ENCODE results near the gene ITPKC.

The ITPKC gene
- total RNA-seq = 17.6 to 27.2 reads per million in 2 donors

DNA sequence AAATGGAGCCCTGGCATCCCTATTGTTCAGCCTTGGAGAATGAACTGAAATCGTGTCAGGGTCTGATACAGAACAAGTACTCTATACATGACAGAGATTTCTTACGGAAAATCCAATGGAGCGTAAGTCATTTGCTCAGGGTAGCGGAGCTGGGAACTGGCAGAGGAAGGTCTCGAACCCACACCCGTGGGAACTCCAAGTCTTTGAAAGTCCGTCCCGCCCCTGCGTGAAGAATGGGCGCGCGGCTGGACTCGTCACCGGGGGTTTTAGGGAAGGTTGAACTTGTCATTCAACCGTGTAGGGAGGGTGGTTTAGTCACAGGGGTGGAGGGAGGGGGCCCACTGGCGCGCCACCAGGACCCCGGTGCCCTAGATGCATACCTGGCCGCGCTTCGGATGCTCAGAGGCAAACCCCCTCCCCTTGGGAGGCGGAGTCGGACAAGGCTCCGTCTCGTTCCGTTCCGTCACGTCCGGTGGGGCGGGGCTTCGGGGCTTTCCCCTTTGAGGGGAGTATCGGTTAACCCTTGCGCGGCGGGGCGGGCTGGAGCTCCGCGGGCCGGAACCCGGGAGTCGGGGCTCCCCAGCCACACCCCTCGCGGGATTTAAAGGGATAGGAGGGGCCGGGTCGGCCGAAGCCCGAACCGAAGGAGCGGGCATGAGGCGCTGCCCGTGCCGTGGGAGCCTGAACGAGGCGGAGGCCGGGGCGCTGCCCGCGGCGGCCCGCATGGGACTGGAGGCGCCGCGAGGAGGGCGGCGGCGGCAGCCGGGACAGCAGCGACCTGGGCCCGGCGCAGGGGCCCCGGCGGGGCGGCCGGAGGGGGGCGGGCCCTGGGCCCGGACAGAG lies at the start of gene ITPKC, which contains the start of gene COQ8B:
Gene ITPKC, plus strand, starts transcription at position 631 of the 843 bp plus-strand sequence. Its CDS starts 24 bp downstream, at position 655.
Gene COQ8B, minus strand, starts transcription at position 405 of the 843 bp plus-strand sequence. CDS start 2,254 bp downstream, outside the sequence.
- DNase-seq = peak; percentile 100

GRCh38 chr19:40667602-40668001 lies 49.3 kb upstream of the ITPKC start:
- DNase-seq = no peak

GRCh38 chr19:40668991-40669614 lies 47.8 kb upstream of the ITPKC start:
- no peak for DNase-seq

- DNase-seq = no peak
Observed at GRCh38 chr19:40671404-40671803, 45.5 kb upstream of the ITPKC start.

DNA sequence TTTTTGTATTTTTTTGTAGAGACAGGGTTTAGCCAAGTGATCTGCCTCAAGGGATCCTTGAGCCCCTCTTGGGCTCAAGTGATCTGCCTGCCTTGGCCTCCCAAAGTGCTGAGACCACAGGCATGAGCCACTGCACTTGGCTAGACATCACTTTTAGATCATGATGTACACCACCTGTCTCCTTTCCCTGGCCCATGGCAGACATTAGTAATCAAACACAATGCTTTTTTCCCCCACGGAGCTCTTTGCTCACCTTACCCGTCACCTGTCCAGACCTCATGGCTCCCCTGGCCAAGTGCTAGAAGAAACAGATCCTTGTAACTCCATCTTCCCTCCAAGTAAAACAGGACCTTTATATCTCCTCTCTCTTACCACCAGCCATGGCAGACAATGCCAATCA lies 44.9 kb upstream of the ITPKC start:
- DNase-seq = no peak

- no peak for DNase-seq
Observed at GRCh38 chr19:40672573-40673299, 44.2 kb upstream of the ITPKC start.

DNA sequence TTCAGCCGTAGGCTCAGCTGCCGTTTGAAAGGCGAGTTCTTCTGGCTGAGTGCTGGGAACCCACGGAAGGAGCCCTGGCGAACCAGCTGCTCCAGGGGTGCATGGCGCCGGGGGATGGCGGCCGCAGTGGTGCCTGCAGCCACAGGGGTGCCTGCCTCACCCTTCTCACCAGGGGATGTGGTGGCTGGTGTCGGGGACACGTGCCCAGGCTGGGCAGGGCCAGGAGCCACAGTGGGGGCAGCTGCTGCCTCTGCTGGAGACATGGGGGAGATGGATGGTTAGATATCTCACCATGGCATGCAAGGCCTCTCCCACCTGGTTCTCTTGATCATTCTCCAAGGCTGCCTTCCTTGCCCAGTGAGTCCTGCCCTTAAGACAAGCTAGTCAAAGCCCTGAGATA lies 43.5 kb upstream of the ITPKC start:
- DNase-seq = no peak

DNA sequence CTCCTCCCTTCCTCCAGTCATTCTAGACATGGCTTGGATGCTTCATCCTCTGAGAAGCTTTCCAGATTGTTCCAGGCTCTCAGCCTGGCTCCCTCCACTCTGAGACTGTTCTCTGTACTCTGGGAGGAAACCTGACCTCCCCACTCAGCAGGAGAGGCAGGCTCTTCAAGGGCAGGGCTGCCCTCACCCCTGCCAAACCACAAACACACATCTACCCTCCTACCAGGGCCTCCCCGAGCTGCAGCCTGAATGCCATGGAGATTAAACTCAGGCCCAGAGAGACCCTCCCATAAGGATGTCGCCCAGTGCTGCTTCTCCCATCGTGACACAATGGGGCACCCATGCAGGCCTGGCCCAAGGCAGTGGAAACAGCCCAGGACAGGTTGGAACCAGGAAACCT lies 42.6 kb upstream of the ITPKC start:
- DNase-seq = no peak

- DNase-seq = no peak
Observed at GRCh38 chr19:40677156-40677555, 39.8 kb upstream of the ITPKC start.

- no peak for DNase-seq
Observed at GRCh38 chr19:40681039-40681438, 35.9 kb upstream of the ITPKC start.

GRCh38 chr19:40682431-40682964 lies 34.4 kb upstream of the ITPKC start:
- DNase-seq = no peak

DNA sequence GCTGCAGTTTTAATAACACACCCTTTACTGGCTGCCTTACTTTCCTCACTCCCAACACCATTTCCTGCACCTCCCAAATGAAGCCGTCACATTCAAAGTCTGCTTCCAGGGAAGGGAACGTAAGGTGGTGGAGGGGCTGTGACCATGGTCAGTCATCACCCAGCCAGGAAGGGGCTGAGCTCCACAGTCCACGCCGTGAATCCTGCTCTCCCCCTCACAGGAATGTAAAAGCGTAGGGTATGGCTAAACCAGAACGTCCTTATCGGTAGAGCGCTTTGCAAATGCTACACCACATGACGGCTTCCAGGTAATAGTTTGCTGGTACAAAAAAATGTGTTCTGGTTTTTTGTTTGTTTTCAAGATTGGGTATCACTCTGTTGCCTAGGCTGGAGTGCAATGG lies 33.5 kb upstream of the ITPKC start:
- DNase-seq = no peak

DNA sequence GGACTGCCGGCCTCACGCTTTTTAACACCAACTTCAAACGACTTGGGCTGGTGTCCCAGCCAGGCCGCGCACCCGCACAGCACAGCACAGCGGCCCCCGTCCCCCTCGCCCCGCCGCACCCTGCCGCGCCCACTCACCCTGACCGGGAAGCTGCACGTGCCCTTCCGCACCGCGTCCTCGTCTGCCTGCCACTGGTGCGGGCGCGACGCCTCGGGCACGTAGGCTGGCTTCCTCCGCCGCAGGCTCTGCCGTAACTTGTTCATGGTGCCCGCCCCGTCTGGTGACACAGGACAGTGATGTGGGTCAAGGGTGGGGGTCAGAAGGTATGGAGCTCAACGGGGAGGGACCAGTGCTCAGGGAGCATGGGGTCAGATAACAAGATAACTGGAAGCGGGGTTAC lies 32.6 kb upstream of the ITPKC start:
- no peak for DNase-seq

DNA sequence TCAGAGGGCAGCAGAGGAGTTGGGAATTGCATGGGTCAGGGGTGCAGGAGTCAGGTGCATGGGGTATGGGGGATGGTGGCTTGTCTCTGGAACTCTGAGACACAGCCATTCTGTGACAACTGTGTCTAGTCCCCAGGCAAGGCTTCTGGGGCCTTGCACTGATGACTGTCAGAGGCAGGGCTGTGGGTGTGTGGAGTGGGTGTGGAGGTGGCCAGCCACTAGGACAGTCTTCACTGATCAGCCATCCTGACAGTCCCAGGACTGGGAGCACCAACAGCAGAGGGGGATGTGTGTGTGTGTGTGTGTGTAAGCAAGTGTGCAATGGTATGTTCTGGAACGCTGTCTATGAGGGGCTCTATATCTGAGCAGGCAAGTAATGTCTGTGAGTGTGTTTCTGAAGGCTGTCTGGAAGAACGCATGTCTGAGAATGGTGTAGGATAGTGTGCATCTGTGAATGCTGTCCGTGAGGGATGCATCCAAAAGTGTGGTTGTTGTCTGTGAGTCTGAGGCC lies 31.8 kb upstream of the ITPKC start:
- no peak for DNase-seq

DNA sequence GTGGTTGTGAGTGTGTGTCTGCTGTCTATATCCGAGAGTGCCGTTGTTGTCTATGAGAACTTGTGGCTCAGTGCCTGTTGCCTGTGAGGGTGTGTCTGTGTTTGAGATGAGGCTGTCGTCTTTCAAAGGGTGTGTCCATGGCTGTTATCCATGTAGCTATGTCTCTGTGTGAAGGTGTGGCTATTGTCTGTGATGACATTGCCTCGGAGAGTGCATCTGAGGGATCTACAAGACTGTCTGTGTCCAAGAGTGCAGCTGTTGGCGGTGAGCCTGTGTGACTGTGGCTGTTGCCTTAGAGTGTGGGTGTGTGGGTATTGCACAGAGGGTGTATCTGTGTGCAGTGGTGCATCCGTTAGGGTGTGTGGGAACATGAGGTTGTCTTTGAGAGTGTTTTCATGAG lies 31.3 kb upstream of the ITPKC start:
- DNase-seq = no peak

DNA sequence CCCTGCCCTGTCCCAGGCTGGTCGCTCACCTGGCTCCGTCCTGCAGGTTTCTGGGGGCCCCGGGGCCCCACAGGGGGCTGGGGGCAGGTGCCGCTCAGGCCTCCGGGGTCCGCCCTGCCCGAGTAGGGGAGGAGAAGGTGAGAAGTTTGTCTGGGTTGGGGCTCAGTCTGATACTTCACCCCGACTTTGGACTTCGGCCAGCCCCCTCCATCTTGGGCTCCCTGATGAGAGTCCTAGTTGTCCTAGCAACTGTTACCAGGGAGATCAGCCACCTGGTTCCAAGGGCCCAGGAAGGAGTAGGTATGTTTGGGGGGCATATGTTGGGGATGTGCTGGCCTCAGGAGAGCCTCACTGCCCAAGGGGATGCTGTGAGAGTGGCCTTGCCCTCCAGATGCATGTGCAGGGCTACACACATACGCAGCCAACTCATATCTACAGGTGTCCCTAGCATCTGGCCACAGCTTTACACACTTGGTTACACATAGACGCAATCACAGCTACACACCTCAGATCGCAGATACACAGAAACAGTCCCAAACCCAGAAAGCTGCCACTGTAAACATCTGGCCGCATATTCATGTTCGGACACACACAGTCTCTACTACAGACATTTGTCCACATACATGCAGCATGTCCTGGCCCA lies 29.9 kb upstream of the ITPKC start:
- no peak for DNase-seq

DNA sequence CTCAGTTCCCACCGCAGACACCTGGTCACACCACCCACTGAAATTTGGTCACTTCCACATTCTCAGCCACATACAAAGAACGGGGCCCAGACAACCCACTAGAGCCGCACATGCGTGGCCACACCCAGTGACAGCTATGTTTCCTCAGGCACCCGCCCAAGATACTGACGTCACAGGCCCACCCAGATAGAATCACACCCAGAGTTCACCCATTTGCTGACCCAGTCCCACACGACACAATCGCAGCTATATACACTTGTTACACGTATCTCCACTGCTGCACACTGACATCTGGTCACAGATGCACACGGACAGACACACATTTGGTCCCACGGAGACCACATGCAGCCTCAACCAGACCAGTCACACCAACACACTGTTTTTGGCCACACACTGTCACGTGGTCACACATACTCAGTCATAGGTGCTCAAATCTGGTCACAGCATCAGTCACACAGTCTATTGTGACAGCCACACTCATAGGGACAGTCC lies 29.3 kb upstream of the ITPKC start:
- no peak for DNase-seq

DNA sequence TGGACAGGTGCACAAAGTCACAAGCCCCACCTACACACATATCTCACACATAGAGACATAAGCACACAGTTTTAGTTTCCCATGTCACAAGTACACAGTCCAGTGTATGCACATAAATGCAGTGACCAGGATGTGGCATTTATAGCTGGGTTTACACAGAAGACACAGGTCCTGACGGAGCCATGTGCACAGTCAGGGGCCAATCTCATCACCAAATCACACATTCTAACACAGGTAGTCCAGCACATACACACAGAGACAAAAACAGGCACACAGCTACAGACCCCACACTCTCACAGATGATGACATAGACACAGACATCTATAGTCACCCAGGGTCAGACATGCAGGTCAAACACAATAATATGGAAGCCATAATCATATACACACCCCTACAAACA lies 28.6 kb upstream of the ITPKC start:
- DNase-seq = no peak

DNA sequence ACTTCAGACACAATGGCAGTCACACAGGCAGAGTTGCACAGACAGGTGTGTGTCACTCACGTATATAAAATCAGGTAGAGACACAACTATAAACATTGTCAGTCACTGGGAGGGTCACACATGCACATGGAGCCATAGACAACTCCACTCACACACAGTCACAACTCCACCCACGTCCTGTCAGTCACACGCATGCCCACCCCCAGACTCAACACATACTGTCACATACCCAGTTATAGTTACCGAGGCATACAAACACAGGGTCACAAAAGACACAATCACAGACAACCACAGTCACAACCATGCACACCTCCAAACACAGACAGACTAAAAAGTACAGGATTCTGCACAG lies 27.9 kb upstream of the ITPKC start:
- DNase-seq = no peak

DNA sequence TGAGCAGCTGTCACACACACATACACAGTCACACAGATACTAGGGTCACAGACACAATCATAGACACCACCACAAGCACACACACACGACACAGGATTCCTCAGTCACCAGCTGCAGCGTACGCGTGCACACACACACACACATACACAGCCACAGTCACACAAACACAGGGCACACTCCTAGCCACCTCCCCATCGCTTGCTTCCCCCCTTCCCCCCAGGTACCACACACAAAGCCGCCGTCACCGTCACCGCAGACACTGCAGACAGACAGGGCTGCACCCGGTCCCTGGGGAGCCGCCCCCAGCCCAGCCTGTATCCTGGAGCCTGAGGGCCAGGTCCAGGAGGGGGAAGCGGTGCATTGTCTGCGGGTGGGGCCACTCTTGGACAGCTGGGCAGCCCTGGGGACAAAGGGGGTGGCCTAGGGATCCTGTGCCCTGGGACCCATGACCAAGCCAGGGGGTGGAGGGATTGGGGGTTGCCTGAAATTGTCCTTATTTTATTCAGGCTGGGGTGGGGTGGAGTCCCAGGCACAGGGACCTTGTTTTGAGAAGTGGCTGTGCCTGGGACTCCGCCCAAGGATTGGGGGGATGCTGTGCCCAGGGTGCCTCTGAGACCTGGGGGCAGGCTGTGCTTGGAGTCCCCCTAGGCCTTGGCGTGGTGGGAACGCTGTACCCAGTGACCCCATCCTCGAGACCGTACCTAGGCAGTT lies 27.4 kb upstream of the ITPKC start:
- no peak for DNase-seq

GRCh38 chr19:40690050-40690692 lies 26.7 kb upstream of the ITPKC start, which contains the start of gene NUMBL:
Gene NUMBL, minus strand, starts transcription at chr19:40690651. Its CDS starts 168 bp downstream, at chr19:40690483.
- DNase-seq = no peak
